ENCODE results near the gene SPP2. TPM values are rescaled to one million over a fixed set of nuclear protein-coding genes. Genes with fewer than 3 reads are reported as not detected.

The SPP2 gene
- not detected in 2 replicates for total RNA-seq

GRCh38 chr2:234050455-234051135 is at the start of gene SPP2:
Gene SPP2, plus strand, starts transcription at chr2:234050702. Its CDS starts 85 bp downstream, at chr2:234050787.

Other genes starting within 250 kb of the SPP2 start
- 39.4 and 40.5 TPM in 2 replicates for gene HJURP, start 196.2 kb upstream of the SPP2 start, total RNA-seq
- not detected in 2 replicates for gene TRPM8, start 133.3 kb upstream of the SPP2 start, total RNA-seq

Data from bronchus fibroblast of lung (primary cell).